Activated CD4-positive, alpha-beta T cell treated with anti-CD3 and anti-CD28 coated beads for 24 hours (primary cell): ENCODE results near the gene SLC25A39.
A peak's percentile ranks its signal among the peaks of the same experiment; 100 is the strongest.
"Not testable (repeated sequence)": the region's sequence is repeated elsewhere in the genome, so short reads cannot be mapped to it uniquely, and the experiment has no call there.

Experiments
- DNase-seq, 2 donors: peaks; one replicate each; pipeline ENCODE4 v3.0.0-alpha.2; 2020; ENCODE audit warnings: low read depth in 2 of 2

The SLC25A39 gene

DNA sequence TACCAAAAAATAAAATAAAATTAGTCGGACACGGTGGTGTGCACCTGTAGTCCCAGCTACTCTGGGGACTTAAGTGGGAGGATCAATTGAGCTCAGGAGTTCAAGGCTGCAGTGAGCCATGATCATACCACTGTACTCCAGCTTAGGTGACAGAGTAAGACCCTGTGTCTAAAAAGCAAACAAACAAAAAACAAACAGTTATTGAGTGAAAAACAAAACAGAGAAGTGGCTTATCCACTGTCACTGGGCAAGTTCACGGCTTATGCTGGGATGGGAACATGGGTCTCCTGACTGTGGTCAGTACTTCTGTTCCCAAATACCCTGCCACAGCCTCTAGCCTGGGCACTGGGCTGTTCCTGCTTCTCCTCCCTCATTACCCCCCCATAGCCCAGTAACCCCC is 10.9 kb upstream of the SLC25A39 start:
- no peak for DNase-seq

DNA sequence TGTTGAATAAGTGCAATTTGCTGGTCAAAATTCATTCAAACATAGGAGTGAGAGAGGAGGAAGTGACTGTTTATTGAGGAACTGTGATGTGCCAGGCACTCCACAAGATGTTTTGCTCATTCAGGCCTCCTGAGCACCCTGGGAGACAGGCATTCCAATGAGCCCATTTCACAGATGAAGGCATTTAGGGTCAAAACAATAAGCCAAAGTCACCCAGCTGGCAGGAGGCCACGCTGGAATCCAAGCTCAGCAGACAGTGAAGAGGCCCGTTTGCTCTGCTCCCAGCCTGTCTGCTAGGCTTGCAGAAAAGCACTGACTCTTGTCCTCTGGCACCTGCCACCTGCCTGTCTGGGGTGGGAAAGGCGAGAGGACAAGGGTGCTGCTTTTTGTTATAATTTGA is 10.1 kb upstream of the SLC25A39 start:
- DNase-seq = no peak

DNA sequence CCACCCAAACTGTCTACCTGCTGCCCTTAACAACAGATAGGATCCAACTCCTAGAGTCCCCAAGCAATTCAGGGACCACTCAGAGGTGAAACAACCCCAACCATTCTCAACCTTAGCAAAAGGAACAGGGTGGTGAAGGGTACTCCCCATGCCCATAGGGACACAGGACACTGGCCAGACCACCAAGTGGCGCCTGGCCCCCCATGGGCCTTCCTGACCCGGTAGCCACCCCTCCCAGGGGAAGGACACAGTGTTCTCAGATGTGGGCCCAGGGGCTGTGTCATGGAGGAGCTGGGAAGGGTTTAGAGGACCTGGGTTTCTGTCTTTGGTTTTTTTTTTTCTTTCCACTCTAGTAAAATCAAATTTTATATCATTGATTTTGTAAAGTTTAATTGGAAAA is 9.7 kb upstream of the SLC25A39 start:
- DNase-seq = no peak

DNA sequence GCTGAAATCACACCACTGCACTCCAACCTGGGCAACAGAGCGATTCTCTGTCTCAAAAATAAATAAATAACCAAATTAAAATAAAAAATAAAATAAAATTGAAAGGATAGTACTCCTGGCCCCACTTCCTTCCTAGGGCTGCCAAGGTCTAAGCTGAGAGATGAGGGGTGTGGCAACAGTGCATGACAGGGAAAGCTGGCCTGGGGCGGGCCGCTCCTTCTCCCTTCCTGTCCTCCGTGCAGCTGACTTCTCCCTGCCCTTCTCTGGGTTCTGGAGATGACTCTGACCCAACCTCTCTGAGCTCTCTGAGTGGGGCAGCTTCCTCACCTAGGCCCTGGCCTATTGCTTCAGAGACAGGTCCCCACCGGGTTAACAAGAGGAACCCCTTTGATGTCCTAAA is 8.7 kb upstream of the SLC25A39 start:
- no peak for DNase-seq

DNA sequence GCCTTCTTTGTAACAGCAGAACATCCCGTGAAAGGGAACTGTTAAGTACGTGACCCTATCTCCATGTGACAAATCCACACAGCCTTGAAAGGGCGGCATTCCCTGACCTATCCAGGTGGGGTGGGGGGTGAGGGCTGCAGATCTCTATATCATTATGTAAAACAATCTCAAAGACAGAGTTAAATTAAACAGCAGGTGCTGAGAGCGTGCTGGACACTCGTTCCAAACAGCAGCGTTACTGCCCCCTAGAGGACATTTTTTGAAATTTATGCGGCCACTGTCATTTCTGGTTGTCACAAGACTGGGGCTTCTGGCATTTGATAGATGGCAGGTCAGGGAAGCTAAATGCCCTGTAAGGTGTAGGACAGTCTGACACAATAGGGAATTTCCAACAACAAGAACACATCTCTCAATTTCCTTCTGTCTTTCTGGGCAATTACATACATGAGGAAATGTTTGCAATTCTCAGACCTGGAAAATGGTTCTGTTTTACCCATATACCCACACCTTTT is 6.7 kb upstream of the SLC25A39 start:
- peak; percentile 41 to 64 for DNase-seq

DNA sequence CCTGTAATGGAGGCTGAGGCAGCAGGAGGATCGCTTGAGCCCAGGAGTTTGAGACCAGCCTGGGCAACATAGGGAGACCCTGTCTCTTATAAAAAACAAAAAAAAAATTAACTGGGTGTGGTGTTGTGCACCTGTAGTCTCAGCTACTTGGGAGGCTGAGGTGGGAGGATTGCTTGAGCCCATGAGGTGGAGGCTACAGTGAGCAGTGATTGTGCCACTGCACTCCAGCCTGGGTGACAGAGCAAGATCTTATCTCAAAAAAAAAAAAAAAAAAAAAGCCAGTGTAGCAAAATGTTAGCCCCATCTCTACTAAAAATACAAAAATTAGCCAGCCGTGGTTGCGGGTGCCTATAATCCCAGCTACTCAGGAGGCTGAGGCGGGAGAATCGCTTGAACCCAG is 5.6 kb upstream of the SLC25A39 start:
- not testable (repeated sequence) for DNase-seq

DNA sequence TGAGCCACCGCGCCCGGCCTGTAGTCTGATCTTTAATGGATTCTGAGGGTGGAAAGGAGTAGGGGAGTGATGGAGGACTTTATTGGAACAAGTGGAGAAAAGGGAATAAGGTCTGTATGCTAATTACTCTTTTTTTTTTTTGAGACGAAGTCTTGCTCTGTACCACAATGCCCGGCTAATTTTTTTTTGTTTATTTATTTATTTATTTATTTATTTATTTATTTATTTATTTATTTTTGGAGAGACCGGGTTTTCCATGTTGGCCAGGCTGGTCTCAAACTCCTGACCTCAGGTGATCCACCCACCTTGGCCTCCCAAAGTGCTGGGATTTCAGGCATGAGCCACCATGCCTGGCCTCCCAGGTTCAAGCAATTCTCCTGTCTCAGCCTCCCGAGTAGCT is 4.9 kb upstream of the SLC25A39 start:
- DNase-seq = not testable (repeated sequence)

DNA sequence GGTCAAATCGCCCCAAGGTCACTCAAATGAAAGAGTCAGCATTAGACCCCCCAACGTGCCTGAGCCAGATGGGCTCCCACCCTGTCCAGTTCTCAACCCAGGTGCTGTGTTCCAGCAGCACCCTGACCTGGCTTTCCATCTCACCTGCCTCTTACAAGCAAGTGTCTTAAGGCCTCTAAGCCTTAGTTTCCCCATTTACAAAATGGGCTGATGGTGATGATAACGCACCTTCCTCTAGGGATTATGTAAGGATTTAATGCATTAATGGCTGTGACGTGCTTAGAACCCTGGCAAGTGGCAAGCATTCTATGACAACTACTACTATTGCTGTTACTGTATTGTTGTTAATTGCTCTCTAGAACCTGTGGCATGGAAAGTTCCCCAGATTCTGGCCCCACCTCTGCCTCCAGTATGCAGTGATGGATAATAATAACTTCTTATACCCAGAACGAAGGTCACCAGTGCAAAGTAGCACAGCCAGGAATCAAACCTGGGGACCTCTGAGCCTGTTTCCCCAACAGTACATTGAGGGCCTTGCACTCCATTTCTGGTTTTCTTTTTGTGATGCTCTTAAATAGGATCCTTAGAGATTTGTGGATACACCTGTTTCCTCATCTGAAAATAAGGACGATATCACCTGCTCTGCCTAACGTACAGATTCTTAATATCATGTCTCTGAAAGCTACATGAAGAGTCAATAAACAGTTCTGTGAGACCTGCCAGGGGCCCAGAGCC is 3.3 kb upstream of the SLC25A39 start:
- no peak for DNase-seq

DNA sequence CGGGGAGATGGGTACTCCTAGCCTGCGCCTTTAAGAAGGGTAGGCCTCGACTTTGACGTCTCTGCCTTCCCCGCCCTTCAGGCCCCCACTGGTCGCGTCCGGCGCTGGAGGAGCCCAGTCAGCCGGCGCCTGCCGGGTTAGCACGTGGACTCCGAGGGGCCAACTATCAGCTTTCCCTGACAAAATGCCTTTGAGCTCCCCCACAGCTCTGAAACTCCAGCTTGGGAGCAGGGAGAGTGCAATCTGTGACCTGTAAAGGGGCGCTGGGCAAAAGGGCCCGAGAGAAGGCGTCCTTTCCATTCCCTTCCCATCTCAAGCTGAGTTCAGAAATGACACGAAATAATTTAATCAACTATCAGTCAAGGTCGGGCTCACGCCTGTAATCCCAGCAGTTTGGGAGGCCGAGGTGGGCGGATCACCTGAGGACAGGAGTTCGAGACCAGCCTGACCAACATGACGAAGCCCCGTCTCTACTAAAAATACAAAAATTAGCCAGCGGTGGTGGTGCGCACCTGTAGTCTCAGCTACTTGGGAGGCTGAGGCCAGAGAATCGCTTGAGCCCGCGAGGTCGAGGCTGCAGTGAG is 2.3 kb upstream of the SLC25A39 start:
- peak; percentile 80 to 86 for DNase-seq

DNA sequence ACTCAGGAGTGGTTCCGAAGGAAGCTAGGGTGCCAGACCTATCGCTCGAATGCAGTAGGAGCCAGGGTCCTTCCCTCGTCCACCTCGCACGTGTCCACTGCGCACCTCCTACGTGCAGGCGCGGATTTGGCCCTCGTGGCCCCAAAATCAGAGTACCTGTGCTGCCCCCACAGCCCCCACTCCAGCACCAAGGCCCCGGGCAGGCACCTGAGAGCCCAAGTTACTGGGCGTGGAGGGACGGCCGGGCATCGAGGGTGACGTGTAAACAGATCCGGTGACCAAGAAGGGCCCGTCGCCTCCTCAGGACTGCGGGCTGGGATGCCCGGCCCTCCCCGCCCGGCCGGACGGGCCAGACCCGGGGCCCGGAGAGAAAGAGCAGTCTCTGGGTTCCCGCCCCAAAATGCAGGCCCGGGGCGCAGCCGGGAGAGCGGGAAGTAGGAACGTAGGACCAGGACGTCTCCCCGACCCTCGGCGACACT is 492 bp downstream of the SLC25A39 start:
- no peak for DNase-seq

DNA sequence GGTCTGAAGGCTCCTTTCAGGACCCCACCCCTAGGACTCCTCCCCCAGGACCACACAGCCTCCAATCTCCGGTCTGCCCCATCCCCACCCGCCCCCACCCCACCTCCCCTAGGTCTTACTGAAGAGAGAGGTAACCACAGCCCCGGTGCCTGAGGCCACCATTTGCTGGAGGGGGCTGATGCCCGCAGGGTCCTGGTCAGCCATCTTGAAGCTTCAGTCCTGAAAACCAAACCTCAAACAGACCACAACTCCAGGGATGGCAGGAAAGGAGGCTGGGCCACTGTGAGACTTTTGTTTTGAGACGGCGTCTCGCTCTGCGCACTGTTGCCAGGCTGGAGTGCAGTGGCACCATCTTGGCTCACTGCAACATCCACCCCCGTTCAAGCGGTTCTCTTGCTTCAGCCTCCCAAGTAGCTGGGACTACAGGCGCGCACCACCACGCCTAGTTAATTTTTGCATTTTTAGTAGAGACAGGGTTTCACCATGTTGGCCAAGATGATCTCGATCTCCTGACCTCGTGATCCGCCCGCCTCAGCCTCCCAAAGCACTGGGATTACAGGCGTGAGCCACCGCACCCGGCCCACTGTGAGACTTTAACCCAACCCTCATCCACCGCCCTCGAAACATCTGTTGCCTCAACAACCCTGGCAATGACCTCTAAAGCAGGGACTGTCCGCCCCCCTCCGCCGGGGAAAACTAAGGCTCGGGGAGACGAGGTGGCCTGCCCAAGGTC is 1.1 kb downstream of the SLC25A39 start:
- DNase-seq = no peak

DNA sequence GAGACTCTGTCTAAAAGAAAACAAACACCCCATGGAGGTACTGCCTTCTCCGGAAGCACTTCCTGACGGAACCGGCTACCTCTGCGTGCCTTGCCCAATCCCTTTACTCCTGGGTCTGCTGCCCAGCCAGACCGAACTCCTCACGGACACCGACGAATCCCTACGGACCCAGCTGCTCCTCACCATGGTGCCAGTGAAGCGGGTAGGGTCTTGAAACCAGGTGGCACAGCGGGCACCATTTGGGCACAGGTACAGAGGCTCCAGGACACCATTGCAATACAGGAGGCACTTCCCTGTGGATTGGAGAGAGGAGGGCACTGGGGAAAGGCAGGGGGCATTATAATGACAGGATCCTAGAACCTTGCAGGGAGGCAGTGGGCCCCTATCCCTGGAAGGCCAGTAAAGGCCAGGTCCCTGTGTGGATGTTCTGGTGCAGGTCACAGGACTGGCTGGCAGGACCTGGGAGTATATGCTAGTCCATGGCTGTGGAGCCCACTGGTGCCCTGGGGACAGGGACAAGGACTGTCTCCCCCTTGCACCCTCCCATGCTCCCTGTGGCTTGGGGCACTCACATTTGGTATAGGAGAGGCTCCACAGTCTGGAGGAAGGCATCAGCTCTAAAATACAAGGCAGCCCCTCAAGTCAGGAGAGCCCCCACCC is 2.3 kb downstream of the SLC25A39 start:
- no peak for DNase-seq

DNA sequence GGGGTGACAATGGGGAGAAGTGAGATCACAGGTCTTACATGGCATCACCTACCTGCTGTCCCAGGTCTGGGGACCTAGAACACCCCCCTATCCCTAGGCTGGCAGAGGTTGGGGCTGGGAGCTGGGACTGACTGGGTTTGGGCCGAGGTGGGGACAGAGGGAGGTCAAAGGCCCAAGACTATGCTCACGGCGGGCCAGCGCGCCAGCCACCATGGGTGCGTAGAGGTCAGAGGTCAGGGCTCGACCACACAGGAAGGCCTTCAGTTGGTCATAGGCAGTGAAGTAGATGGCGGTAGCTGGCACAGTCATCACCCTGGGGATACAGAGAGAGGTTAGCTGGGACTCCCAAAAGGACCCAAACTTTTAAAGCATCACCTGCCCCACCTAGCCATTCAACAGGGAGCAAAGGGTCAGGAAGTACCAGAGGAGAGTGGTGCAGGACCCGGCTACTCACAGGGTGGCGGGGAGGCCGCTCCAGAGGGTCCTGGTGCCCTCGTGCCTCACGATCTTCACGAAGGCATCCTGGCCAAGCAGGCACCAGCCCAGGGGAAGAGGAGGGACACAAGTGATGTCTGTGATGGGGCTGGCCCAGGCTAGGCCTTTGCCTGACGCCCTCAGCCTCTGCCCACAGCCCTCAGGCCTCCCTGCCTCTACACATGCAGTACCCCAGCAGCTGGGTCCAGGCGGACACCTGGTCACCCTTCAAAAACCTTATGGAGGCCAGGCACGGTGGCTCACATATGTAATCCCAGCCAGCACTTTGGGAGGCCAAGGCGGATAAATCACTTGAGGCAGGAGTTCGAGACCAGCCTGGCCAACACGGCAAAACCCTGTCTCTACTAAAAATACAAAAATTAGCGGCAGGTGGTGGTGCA is 3.1 kb downstream of the SLC25A39 start:
- DNase-seq = no peak

DNA sequence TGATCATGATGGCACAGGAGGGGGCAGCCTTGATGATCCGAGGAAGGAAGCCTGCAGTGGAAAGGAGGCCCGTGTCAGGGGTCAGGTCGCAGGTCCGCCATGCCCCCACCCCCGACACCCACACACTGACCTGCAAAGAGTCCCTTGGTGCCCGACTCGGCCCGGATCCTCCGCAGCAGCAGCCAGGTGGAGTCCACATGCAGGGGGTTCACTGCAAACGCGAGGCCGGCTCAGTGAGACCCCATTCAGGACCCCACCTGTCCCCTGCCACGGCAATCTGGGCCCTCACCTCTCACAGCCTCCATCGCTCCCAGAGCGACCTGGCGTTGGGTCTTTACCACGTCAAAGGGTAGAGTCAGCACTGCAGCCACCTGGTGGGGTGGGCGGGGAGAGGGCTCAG is 4.6 kb downstream of the SLC25A39 start:
- DNase-seq = no peak

DNA sequence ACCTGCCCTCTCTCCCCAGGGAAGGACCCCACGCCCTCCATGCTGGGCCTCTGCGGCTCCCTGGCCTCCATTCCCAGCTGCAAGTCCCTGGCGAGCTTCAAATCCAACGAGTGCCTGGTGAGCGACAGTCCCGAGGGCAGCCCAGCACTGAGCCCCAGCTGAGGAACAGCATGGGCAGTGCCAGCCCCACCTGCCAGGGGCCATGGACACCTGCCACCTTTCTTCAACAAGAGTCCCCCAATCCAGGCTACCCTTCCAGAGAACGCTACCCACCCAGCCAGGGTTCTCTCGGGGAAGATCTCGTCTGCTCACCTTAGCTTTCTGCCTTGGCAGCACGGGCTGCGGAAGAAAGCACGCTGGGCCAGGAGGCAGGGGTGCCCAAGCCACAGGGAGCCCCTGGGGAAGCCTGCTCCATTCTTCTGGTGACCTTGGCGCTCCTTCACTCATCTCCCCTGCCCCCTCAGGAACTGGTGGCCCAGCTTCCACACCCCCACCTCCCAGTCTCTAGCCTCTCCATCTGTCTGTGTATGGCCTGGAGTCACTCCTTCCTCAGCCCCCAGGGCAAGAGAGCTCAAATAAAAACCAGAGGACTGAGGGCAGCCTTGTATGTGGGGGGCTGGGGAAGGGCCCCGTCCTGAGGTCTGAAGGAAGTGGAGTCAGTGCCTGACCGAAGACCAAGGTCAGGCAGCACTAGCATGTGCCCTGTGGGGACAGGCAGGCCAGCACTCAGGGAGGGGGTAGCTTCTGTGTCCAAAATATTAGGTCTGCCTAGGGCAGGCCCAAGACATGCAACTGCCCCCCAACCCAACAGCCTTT is 6.3 kb downstream of the SLC25A39 start:
- no peak for DNase-seq

DNA sequence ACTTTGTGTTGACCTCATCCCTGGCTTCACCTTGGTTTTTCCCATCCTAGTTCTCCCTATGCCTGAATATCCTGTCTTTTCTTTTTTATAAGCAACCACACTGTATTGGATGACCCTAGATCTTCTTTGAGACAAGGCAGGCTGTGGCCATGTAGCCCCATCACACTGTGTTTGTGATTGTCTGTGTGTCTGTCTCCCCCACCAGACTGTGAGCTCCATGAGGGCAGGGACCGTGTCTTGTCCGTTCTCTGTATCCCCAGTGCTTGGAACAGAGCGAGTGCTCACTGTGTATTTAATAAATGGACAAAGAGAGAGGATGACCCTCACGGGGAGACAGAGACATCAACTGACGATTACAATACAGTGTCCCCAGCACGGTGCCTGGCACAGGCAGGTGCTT is 7.1 kb downstream of the SLC25A39 start:
- no peak for DNase-seq

DNA sequence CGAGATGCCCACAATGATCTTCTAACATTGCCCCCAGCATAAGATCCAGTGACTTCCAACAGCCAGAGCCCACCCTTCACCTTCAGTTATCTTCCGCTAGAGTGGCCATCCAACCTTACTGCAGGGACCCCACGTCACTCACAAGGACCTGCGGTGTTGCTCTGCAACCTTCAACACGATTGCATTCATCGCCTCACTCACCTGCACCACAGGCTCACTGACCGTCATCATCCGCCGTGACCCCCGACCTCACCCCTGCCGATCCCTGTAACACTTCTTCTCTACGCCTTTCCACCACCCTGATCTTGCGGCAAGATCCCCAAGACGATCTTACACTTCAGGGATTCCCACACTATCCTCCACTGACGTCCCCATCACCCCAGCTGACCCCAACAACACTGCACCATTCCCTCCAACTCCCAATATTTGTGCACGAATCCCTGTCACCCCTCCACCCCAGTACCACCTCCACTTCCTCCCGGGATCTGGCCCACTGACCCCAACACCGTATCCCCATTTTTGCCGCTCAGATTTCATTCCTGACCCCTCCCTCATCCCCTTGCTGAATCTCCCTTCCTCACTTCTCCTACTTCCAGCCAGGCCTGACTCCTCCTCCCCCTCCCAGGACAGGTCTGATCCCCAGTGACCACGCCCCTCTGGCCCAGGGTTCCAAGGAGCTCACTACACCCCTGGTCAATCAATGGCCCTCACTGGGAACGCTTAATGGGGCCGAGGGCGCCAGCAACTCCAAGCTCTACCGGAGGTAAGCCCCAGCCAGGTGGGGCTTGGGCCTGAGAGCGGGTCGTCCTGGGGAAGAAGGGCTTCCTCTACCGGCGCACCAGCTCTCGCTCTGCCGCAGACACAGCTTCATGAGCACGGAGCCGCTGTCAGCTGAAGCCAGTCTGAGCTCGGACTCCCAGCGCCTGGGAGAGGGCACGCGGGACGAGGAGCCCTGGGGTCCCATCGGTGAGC is 8.6 kb downstream of the SLC25A39 start:
- no peak for DNase-seq

DNA sequence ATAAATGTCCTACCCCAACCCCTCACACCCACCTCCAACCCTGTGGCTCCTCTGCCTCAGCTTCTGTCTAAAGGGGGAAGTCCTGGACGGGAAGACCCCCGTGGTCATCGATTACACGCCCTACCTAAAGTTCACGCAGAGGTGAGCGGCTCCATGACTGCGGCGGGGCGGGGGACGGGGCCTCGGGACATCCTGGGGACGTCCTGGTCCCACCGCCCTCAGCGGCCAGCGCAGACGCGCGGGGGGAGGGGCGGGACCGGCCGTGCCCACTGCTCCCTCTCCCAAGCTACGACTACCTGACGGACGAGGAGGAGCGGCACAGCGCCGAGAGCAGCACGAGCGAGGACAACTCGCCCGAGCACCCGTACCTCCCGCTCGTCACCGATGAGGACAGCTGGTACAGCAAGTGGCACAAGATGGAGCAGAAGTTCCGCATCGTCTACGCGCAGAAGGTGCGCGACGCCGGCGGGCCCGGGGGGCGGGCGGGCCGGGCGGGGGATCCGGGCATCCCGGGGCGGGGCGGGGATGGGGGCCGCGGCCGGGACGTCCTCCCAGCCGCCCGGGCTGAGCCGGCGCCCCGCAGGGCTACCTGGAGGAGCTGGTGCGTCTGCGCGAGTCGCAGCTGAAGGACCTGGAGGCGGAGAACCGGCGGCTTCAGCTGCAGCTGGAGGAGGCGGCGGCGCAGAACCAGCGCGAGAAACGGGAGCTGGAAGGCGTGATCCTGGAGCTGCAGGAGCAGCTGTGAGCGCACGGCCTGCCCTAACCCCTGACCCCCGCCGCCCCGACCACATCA is 9.6 kb downstream of the SLC25A39 start:
- peak in 1 of 2 donors; percentile 49 for DNase-seq
